Activated T-cell treated with anti-CD3 and anti-CD28 coated beads for 24 hours (primary cell): ENCODE data around the gene RASA3.

Experiments used
- DNase-seq: peaks from one replicate; pipeline ENCODE4 v3.0.0-alpha.2; 2020; ENCODE audit warnings: low read depth

Gene RASA3

DNA sequence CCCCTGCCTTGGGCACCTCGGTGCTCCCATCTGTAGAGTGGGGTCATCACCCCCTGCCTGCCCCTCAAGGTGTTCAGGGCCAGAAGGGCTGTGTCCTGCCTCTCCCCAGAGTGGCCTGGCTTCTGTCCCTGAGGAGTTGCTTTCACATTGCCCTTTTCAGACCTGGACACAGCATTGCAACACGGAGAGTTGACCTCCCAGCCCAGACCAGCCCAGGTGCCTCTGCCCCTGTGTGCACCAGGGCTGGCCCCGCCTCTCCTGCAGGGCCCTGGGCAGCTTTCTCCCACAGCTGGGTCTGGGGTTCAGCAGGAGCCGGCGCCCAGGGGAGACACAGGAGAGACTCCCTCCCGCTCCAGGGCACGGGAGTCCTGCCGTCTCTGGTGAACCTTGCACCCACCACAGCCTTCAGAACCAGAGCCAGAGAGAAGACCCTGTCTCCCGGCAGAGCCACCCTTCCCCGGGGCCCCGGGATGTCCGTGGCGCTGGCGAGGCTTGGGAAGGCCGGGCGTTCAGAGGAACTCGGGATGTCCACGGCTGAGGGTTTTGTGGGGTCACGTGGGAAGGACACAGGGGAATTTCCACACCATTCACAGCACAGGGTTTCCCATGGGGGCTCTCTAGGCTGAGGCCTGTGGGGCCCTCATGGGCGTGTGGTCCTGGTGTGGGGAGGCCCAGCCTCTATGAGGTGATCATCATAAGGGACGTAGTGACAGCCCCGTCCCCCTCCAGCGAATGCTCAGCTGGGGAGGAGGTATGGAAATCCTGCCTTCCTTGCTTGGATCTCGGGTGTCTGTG is 181.8 kb downstream of the RASA3 start:
- DNase-seq: no peak

DNA sequence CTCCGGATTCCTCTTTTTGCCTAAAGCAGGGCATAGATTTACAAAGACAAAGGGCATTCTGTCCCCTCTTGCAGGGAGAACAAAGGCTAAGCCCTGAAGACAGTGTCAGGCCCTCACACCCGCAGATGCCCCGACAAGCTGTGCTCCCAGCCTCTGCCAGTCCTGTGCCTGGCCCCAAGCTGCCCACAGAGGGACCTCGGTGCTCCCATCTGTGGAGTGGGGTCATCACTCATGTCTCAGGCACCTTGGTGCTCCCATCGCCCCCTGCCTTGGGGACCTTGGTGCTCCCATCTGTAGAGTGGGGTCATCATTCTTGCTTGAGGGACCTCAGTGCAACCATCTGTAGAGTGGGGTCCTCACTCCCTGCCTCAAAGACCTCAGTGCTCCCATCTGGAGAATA is 182.9 kb downstream of the RASA3 start:
- no peak for DNase-seq

DNA sequence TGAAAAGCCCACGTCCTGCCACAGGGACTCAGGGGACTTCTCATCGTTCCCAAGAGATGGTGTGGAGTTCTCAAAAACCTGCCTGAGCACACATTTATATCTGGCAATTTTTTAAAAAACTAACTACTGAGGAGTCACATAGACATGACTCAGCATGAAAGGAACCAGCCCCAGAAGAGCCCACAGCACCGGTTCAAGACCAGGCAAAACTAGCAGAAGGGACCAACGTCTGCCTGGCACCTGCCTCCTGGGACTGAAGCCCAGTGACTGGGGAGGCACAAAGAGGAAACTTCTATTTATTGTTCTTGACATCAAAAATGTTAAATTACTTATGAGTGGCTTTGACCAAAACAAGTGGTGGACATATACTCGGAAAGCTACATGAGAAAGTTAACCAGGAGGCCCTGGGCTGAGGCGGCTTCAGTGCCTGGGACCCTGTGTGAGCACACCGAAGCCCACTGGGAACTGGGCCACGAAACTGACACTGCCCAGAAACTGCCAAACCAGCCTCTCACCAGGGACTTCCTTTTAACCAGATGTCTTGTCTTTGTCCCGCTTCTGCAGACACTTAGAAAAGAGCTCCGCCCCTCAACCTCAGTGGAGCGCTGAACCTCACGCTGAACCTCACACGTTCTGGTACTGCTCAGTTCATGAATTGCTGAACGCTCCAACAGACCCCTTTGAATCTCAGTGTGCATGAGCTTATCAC is 184.2 kb downstream of the RASA3 start:
- DNase-seq: no peak

DNA sequence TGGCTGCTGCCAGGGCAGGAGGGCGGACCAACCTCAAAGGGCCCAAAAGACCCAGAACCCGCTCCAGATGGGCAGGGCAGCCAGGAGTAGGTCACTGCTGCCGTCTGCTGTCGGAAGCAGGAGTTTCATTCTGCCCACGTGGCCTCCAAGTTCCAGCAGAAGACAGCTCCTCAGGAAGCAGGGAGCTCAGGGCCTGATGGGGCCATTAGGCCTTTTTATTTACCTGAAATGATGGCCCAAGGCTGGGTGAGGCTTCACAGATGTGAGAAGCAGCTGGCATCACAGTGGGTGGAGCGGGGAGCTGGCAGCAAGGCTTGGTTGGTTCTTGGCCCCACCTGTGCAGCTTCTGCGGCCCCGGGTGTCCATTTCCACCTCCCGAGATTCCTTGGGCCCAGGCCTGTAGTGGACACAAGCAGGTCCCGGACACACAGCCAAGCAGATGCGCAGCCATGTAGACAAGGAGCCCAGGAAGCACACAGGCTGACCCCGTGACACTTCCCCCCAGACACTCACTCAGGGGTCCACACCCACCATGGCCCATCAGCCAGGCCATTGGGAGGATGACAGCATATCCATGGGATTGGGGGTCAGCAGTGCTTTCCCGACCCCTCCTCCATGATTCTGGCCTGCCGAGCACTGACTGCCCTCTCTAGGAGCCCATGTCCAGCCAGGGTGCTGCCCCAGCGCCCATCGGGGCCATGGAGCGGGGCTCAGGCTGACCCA is 185.0 kb downstream of the RASA3 start:
- DNase-seq: no peak

DNA sequence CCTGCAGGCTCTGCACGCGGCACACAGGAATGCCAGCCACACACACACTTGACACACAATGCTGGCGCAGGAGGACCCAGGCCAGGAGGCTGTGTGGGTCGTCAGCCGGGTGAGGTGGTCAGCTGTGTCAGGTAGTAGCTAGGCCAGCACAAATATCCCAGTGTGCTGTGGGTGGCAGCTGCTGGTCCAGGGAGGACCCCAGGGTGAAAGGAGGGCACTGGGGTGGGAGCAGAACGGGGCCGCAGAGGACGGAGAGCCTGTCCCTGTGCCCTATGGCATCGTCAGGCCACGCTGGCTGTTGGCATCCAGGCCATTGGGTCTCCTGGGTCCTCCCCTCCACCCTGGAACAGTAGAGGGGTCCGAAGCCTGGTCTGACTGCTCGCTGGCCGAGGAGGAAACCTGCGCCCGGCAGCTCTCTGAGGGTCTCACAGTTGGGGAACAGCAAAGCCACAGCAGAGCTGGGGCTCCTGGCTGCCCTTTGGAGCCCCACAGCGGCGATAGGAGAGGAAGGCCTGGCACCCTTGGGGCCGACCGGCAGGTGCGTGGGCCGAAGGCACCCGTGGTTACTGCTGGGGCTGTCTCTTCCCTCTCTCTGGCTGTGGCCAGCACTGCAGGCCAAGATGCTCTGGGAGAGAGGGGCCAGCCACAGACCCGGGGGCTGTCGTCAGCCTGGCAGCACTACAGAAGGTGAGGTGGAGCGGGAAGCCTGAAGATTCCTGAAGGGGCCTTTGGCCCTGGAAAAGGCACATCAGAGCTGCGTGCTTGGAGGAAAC is 185.8 kb downstream of the RASA3 start:
- no peak for DNase-seq

DNA sequence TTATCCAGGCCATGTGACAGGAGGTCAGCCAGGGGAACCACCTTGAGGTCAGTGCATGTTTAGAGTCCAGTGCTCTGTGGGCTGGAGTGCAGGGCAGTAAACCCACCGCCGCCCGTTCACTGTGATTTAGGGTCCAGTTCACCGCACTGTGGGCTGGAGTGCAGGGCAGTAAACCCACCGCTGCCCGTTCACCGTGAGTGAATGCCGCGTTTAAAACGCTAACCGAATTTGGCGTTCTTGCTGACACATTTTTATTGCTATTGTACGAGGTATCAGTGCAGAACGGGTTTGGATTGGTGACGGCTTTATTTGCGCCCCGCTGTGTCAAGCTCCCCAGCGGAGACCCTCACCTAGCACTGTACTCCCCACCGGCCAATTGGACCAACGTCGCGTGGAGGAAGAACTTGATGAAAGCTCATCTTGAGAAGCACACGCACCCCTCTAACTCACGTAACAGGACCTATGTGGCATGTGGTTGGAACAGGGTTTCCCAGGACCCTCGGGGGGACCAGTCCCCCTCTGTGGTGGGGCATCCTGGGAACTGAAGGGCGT is 186.5 kb downstream of the RASA3 start:
- DNase-seq: no peak

DNA sequence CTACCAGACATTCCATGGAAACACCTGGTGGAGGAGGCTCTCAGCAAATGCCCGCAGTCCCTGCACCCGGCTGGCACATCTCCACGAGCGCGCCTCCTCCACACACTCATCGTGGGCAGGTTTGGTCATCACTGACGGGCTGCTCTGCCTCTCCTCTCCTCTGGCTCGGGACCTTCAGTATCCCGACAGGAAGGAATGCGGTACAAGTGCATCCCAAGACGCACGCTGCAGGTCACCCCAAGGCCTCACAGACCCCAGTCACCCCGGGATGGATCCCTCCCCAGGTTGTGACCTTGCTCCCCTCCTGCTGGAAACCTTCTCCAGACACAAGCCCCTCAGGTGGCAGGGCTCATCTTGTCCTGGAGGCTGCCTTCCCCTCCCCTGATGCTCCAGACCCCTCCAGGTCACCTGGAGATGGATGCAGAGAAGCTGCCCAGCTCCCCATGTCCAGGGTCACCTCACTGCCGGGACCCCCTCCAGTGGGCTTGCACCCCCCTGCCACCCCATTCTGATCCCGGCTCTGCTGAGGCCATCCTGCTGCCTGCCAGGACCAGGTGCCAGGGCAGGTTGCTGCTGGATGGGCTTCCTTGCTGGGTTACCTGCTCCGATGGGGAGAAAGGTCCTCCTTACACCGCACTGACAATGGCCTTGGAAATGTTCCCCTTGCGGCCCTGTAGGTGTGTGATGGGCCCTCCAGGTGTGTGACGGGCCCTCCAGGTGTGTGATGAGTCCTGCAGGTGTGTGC is 188.4 kb downstream of the RASA3 start:
- DNase-seq: no peak

DNA sequence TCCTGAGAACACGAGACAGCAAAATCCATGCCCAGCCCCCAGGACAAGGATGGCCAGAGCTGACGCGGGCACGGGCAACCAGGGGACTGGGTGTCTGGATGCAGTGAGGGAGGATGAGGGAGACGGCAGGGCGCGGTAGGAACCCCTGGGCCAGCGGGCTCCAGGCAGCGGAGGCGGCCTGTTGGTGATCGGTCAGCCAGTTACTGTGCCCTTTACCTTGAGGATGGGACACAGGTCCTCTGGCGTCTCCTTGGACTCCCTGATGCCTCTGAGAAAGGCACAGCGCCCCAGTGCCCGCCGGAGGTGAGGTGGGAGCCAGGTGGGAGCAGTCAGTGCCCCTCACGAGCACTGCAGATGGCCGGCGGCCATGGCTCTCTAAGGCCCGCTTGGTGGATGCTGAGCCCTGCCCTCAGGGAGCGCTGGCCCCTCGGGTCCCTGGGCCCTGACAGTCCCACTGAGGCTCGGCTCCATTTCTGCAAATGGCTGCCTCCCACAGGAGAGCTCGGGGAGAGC is 189.8 kb downstream of the RASA3 start:
- no peak for DNase-seq

DNA sequence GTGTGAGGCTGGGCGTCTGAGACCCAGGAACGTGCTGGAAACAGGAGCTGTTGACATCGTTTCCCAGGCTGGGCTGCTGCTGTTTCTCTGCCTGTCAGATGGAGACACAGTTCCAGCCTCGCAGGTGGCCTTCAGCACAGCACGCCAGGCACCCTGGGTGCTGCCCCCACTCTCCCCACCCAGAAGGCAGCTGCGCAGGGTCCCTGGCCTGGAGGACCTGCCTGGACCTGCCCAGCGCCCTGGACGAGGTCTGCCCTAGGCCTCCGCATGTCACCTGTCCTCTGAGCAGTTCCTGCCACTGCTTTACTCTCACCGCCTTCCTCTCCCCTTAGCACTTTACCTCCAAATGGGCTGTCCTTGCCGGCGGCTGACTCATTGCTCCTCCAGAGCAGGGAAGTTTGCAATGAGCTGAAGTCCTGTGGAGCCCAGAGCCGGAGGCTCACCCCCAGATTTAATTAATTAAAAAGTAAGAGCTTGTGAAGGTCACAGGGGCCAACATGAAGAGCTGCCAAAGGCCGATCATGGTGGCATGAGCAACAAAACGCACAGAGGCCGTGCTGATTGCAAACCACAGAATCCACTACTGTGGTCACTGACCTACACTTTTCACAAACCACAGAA is 190.7 kb downstream of the RASA3 start:
- DNase-seq: no peak

DNA sequence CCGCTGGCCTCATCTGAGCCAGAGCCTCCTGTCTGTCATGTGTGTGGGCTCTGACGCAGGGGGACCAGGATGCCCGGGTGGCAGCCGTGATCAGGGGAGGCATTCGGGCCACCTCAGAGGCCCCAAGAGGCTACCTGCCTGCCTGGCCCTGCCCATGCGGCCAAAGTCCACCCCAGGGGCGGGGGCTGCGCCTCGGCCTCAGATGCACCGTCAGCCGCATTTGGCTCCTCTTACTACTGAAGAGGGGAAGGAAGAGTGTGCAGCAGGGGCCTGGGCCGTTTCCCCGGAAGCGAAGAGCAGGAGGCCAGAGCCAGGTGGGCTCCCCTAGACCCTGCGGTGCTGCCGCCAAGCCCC is 192.5 kb downstream of the RASA3 start:
- no peak for DNase-seq

DNA sequence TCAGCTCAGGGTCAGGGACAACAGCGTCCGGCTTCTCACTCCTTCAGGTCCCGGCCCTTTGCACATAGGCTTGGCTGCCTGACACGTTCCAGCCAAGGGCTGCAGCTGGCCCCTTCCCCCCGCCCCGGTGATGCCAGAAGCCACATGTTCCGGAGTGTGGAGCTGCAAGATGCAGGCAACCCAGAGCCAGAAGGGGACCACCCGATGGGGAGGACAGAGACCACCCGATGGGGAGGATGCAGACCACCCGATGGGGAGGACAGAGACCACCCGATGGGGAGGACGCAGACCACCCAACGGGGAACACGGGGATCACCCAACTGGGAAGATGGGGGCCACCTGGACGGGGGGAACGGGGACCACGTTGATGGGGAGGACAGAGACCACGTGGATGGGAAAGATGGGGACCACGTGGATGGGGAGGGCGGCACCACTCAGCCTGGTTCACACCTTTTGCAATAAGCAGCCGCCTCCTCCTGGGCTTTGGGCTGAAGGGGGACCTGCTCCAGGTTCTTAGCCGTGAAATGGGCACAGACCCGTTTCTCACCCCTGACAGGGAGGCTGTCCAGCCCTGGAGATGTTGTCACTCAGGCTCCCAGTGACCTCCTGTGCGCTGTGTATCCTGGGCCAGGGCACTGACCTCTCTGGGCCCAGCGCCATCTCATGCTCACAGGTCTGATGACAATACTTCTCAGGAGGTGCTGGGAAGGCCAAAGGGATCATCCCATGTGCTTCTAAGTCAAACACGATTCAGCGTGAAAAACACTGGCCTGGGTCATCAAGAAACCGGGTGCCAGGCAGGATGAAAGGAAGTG is 193.1 kb downstream of the RASA3 start:
- DNase-seq: no peak

DNA sequence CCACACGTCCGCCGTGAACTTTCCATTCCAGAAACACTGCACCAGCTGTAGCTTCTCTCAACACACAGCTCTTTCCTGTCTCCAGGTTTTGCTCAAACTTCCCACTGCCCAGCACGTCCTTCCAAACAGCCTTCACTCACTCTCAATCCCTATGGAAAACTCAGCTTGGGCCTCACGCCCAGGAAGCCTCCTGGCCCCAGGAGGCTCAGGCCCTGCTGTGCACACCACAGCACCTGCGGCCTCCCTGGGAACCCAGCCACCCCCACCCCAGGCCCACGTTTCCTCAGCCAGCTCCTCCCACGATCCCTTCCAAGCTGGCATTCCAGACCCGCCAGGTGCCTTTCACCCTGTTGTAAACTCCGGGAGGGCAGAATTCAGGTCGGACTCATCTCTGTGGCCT is 193.7 kb downstream of the RASA3 start:
- DNase-seq: no peak

DNA sequence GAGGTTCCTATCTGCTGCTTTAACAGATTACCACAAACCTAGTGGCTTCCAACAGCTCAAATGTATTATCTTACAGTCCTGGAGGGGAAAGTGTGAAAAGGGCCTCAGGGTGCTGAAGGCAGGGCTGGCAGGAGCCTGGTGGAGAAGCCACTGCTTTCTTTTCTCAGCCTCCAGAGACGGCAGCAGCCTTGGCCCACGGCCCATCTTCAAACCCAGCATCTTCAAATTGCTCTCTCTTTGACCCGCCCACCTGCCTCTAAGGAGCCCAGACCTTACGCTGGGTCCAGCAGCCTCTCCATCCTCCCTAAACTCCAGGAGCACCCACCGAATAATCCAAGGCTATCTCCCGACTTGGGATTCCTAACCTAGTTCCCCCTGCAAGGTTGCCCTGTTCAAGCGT is 194.2 kb downstream of the RASA3 start:
- no peak for DNase-seq

DNA sequence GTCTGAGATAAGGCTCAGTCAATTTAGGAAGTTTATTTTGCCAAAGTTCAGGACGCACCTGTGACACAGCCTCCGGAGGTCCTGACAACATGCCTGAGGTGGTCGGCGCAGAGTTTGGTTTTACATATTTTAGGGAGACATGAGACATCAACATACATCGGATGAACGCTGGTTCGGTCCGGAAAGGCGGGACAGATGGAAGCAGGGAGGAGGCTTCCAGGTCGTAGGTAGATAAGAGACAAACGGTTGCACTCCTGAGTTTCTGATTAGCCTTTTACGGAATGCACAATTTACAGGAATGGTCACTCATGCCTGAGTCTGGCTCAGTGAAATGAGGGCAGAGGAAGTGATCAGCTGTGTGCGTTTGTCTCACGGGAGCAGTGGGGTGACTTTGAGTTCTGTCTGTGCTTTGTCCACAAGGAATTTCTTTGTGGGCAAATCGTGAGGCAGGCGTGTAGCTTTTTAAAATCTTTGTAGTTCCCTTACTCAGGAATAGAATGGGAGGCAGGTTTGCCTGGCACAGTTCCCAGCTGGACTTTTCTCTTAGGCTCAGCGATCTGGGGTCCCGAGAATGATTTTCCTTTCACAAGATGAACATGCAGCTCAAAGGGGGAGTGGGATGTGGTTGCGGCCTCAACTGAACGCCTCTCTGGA is 194.8 kb downstream of the RASA3 start:
- no peak for DNase-seq

DNA sequence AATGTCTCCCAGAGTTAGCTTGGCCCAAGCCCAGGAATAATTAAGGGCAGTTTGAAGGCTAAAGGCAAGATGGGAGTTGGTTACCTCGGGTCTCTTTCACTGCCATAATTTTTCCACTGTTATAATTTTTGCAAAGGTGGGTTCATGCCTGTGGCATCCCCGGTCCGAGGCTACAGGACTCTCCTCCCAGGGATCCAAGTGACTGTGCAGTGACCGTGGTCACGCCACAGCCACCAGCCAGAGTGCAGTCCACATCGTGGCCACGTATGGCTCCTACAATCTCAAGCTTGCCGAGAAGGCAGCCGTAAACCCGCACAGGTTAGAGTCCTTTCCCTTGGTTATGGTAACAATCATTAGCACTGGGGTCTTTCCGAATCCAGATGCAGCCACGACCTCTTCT is 195.3 kb downstream of the RASA3 start:
- no peak for DNase-seq

DNA sequence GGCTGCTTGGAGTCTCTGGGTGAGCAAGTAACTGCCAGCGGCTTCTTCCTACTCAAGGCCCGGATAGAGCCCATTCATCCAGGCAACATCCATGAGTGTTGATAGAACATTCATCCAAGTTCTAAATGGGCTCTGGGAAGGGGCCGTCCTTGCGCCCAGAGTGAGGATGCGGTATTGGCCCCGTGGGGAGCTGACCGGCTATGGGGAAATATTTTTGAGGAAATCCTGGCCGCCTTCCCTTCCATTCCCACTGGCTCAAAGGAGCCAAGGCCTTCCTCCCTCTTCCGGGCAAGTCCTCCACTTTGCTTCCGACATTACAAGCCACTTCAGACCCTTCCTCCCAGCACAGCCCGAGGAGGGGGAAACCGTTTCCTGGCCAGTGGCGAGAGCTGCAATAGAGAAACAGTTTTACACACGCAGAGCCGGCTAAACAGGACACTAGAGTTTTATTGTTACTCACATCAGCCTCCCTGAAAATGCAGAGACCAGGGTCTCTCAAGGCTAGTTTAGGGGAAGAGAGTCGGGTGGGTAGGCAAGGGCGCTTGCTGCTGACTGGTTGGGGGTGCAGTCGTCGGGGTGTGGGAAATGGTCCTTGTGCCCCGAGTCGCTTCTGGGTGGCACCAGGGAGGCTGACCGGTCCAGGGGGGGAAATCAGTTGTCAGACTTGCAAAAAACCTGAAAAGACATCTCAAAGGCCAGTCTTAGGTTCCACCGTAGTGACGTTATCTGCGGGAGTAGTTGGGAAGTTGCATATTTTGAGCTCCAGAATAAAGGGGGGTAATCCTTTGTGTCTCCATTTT is 196.1 kb downstream of the RASA3 start:
- DNase-seq: no peak

DNA sequence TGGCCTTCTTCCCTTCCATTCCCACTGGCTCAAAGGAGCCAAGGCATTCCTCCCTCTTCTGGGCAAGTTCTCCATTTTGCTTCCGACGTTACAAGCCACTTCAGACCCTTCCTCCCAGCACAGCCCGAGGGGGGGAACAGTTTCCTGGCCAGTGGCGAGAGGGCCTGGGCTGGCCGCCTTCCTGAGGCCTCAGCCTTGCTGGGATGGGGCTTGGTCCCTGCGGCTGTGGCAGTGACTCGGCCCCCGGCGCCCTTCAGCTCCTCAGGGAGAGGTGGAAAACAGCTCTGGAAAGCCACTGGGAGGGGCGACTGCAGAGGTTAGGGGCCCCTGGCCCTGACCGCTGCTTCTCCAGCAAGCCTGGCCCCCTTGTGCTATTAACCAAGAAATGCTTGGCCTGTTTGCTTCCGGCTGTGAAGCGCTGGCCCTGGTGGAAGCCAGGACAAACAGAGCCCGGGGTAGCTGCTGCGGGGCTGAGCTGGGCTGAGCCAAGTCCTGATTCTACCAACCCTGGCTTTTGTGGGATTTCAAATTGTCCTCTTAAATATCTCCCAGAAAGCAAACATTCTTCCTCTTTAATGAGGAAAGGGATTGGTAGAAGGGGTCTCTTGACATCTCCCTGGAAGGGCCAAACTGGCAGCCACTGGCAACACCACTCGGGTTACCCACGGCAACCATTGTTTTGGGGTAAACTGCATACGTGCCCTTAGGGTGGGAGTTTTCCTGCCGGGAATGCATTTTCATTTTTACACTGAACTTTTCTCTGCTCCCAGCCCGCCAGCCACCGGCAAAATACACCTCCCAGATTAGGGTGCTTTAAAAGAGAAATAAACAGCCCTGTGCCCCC is 197.2 kb downstream of the RASA3 start:
- no peak for DNase-seq
